ENCODE measurements around the gene TRAPPC12.

The TRAPPC12 gene

DNA sequence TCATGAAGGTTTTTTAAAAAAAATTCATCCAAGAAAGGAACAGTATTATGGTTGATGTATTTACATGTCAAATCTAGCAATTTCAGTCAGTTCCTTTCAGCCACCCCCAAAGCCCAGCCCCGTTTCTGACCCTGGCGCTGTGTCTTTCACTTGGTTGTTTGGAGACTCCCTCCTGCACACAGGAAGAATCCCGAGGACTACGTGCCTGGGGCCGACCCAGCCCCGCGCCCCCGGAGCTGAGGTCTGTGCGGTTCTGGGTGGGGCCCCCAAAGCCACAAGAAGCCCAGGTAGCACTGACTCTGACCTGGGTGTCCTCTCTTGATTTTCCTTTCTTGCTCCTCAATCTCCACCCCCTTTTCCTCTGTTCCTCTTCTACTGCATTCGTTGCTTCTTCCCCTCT, 49.1 kb downstream of the TRAPPC12 start:
- Histone ChIP-seq H3K27ac (ENCODE audit: low read depth, low read length) (no peak overlapping the region), H3F3A (ENCODE audit: control insufficient read depth, insufficient read depth) (peaks cover 3% of the 10 kb centered on the region; the same call in 1 of the 2 replicates), H3K4me3 (ENCODE audit: low read length) (no peak overlapping the region), H3K4me1 (ENCODE audit: control insufficient read depth, low read length) (peaks cover 6% of the 10 kb centered on the region; the same call in 1 of the 2 replicates), H3K9me2 (replicated peaks; ENCODE audit: control insufficient read depth, low read length) (no peaks in the 10 kb centered on the region), H4K20me1 (ENCODE audit: control insufficient read depth, insufficient read depth, low read depth, low read length) (no peaks in the 10 kb centered on the region), H3K36me3 (ENCODE audit: control insufficient read depth, low read length) (peaks cover 60% of the 10 kb centered on the region), H3K27me3 (ENCODE audit: control insufficient read depth, low read length) (no peaks in the 10 kb centered on the region), H3K79me2 (ENCODE audit: control insufficient read depth, low read length) (no peaks in the 10 kb centered on the region), H3K4me2 (ENCODE audit: low read length) (no peak overlapping the region), H3K9me3 (ENCODE audit: control insufficient read depth, insufficient read depth, low read length) (no peaks in the 10 kb centered on the region)
- TF ChIP-seq EZH2phosphoT487 (IDR thresholded peaks at IDR 0.05; ENCODE audit: borderline replicate concordance, low read length): no peak
- no peak for TF ChIP-seq CTCF (IDR thresholded peaks at IDR 0.05; ENCODE audit: low read depth, low read length, poor library complexity, severe bottlenecking)

GRCh38 chr2:3429066-3429610, 49.6 kb downstream of the TRAPPC12 start:
- Histone ChIP-seq H4K20me1 (ENCODE audit: control insufficient read depth, insufficient read depth, low read depth, low read length) (no peaks in the 10 kb centered on the region), H3K27ac (ENCODE audit: low read depth, low read length) (no peak overlapping the region), H3K27me3 (ENCODE audit: control insufficient read depth, low read length) (no peaks in the 10 kb centered on the region), H3K36me3 (ENCODE audit: control insufficient read depth, low read length) (peaks cover 55% of the 10 kb centered on the region), H3K4me3 (ENCODE audit: low read length) (no peak overlapping the region), H3K9me3 (ENCODE audit: control insufficient read depth, insufficient read depth, low read length) (no peaks in the 10 kb centered on the region), H3K4me1 (ENCODE audit: control insufficient read depth, low read length) (peaks cover under 1% of the 10 kb centered on the region; the same call in 1 of the 2 replicates), H3F3A (ENCODE audit: control insufficient read depth, insufficient read depth) (peaks cover 3% of the 10 kb centered on the region; the same call in 1 of the 2 replicates), H3K4me2 (ENCODE audit: low read length) (no peak overlapping the region), H3K79me2 (ENCODE audit: control insufficient read depth, low read length) (no peaks in the 10 kb centered on the region), H3K9me2 (replicated peaks; ENCODE audit: control insufficient read depth, low read length) (no peaks in the 10 kb centered on the region)
- TF ChIP-seq CTCF (IDR thresholded peaks at IDR 0.05; ENCODE audit: low read depth, low read length, poor library complexity, severe bottlenecking): no peak
- TF ChIP-seq EZH2phosphoT487 (IDR thresholded peaks at IDR 0.05; ENCODE audit: borderline replicate concordance, low read length): no peak

GRCh38 chr2:3430172-3430571, 50.7 kb downstream of the TRAPPC12 start:
- no peak for TF ChIP-seq CTCF (IDR thresholded peaks at IDR 0.05; ENCODE audit: low read depth, low read length, poor library complexity, severe bottlenecking)
- TF ChIP-seq EZH2phosphoT487 (IDR thresholded peaks at IDR 0.05; ENCODE audit: borderline replicate concordance, low read length): no peak

More at GRCh38 chr2:3430172-3430571, 50.7 kb downstream of the TRAPPC12 start:
- Histone ChIP-seq H3K27me3 (ENCODE audit: control insufficient read depth, low read length) (no peaks in the 10 kb centered on the region), H3K4me2 (ENCODE audit: low read length) (no peak overlapping the region), H4K20me1 (ENCODE audit: control insufficient read depth, insufficient read depth, low read depth, low read length) (no peaks in the 10 kb centered on the region), H3K4me1 (ENCODE audit: control insufficient read depth, low read length) (no peaks in the 10 kb centered on the region), H3K9me2 (replicated peaks; ENCODE audit: control insufficient read depth, low read length) (no peaks in the 10 kb centered on the region), H3K36me3 (ENCODE audit: control insufficient read depth, low read length) (peaks cover 44% of the 10 kb centered on the region), H3K9me3 (ENCODE audit: control insufficient read depth, insufficient read depth, low read length) (no peaks in the 10 kb centered on the region), H3K4me3 (ENCODE audit: low read length) (no peak overlapping the region), H3K27ac (ENCODE audit: low read depth, low read length) (no peak overlapping the region), H3F3A (ENCODE audit: control insufficient read depth, insufficient read depth) (peaks cover 3% of the 10 kb centered on the region; the same call in 1 of the 2 replicates), H3K79me2 (ENCODE audit: control insufficient read depth, low read length) (no peaks in the 10 kb centered on the region)
